H1 (cell line): ENCODE results near the gene C19orf44. TPM values are rescaled to one million over a fixed set of nuclear protein-coding genes. Genes with fewer than 3 reads are reported as not detected.

Source experiments
- CTCF ChIA-PET: fragments of 300-600 bp; sonication (Branson Sonifier 250); formaldehyde crosslinking; loops from one replicate; lab custom pipeline; 2021; ENCODE audit not compliant: partially characterized antibody; lab: Charles Lee
- POLR2A ChIA-PET: fragments of 300-600 bp; sonication (Branson Sonifier 250); formaldehyde crosslinking; loops from one replicate; lab custom pipeline; 2021; ENCODE audit warnings: inconsistent platforms; ENCODE audit not compliant: partially characterized antibody; lab: Charles Lee
- DNase-seq, 2 experiments: peaks; one replicate each; pipeline versions ENCODE4 v3.0.0 to v3.0.0-alpha.2; 2010 to 2022; ENCODE audit warnings: low spot score in 2 of 2, low read depth in 1 of 2, mixed read lengths in 1 of 2
- FAIRE-seq: peaks from 2 replicates; lab custom pipeline; 2011; peaks lifted over from hg19 to GRCh38; lab: Jason Lieb, UNC
- H2AFZ ChIP-seq: 2 replicates; pipeline ENCODE4 v1.8.1; 2012; ENCODE audit warnings: low read length, inconsistent platforms
- H2AK5ac ChIP-seq: 2 replicates; pipeline ENCODE4 v1.6.1; 2013; ENCODE audit warnings: low read depth, low read length
- H2BK120ac ChIP-seq: replicated peaks from 2 replicates; pipeline ENCODE3; 2013; ENCODE audit warnings: low read depth, low read length, inconsistent platforms
- H2BK12ac ChIP-seq: 2 replicates; pipeline ENCODE4 v1.6.1; 2013; ENCODE audit warnings: low read depth, low read length
- H2BK15ac ChIP-seq: 2 replicates; pipeline ENCODE4 v1.6.1; 2013; ENCODE audit warnings: low read length
- H2BK20ac ChIP-seq: 2 replicates; pipeline ENCODE4 v1.6.1; 2013; ENCODE audit warnings: low read length
- H2BK5ac ChIP-seq: 2 replicates; pipeline ENCODE4 v1.6.1; 2013; ENCODE audit warnings: low read depth, low read length
- H3K14ac ChIP-seq: 2 replicates; pipeline ENCODE4 v1.6.1; 2013; ENCODE audit warnings: inconsistent platforms; ENCODE audit not compliant: insufficient read length
- H3K18ac ChIP-seq: 2 replicates; pipeline ENCODE4 v1.6.1; 2013; ENCODE audit warnings: low read length; ENCODE audit errors: extremely low read depth
- H3K23ac ChIP-seq: 2 replicates; pipeline ENCODE4 v1.6.1; 2013; ENCODE audit warnings: inconsistent platforms; ENCODE audit not compliant: insufficient read length
- H3K23me2 ChIP-seq: 2 replicates; pipeline ENCODE4 v1.6.1; 2013; ENCODE audit warnings: low read depth, low read length
- H3K27ac ChIP-seq: 2 replicates; pipeline ENCODE4 v1.6.1; 2011; ENCODE audit warnings: low read depth, low read length, inconsistent platforms
- H3K27me3 ChIP-seq, 4 experiments: replicated peaks in 1 of 4; 1 replicate in 1 of 4; 2 replicates in 3 of 4; pipeline versions ENCODE4 v1.6.1 to v1.8.1; 2011 to 2013; ENCODE audit warnings: low read length in 3 of 4, mild to moderate bottlenecking in 3 of 4, inconsistent platforms in 2 of 4, mixed read lengths in 2 of 4, moderate library complexity in 1 of 4; ENCODE audit not compliant: control insufficient read depth in 3 of 4, insufficient read depth in 3 of 4; ENCODE audit errors: extremely low read depth in 1 of 4
- H3K36me3 ChIP-seq, 4 experiments: 2 replicates each; pipeline versions ENCODE4 v1.6.1 to v1.8.1; 2011 to 2013; ENCODE audit warnings: mild to moderate bottlenecking in 4 of 4, low read length in 3 of 4, moderate library complexity in 2 of 4, control low read depth in 1 of 4, inconsistent platforms in 1 of 4; ENCODE audit not compliant: insufficient read depth in 4 of 4, control insufficient read depth in 2 of 4
- H3K4ac ChIP-seq: replicated peaks from 2 replicates; pipeline ENCODE3; 2013; ENCODE audit warnings: low read length, low read depth, mixed read lengths, inconsistent platforms; ENCODE audit not compliant: insufficient read length
- H3K4me1 ChIP-seq, 4 experiments: replicated peaks in 1 of 4; 1 replicate in 1 of 4; 2 replicates in 3 of 4; pipeline versions ENCODE4 v1.6.1 to v1.8.1; 2011 to 2013; ENCODE audit warnings: low read length in 3 of 4, inconsistent platforms in 2 of 4, mixed read lengths in 1 of 4; ENCODE audit not compliant: insufficient read depth in 4 of 4, control insufficient read depth in 3 of 4
- H3K4me2 ChIP-seq, 2 experiments: 2 replicates each; pipeline versions ENCODE4 v1.6.1 to v1.8.1; 2011 to 2013; ENCODE audit warnings: low read depth in 2 of 2, low read length in 2 of 2, control low read depth in 1 of 2, inconsistent platforms in 1 of 2, mild to moderate bottlenecking in 1 of 2; ENCODE audit not compliant: insufficient read depth in 1 of 2
- H3K4me3 ChIP-seq, 4 experiments: fragments of 200-600, 300-600 bp in 1 of 4; sonication (generic), shearing (Covaris generic), sonication (Bioruptor Twin) in 1 of 4; 2 replicates each; pipeline versions ENCODE4 v1.5.1 to v1.8.1; 2011 to 2016; ENCODE audit warnings: low read length in 4 of 4, low read depth in 3 of 4, control low read depth in 2 of 4, inconsistent platforms in 2 of 4, mild to moderate bottlenecking in 2 of 4, mixed read lengths in 1 of 4, moderate library complexity in 1 of 4; ENCODE audit not compliant: insufficient read depth in 2 of 4; ENCODE audit errors: extremely low read depth in 1 of 4
- H3K56ac ChIP-seq: replicated peaks from 2 replicates; pipeline ENCODE3; 2013; ENCODE audit warnings: low read depth, mild to moderate bottlenecking, mixed read lengths, low read length, inconsistent platforms; ENCODE audit not compliant: insufficient read length
- H3K79me1 ChIP-seq: 2 replicates; pipeline ENCODE4 v1.6.1; 2013; ENCODE audit warnings: low read depth, low read length, control low read depth
- H3K79me2 ChIP-seq, 2 experiments: 2 replicates each; pipeline versions ENCODE4 v1.6.1 to v1.8.1; 2012 to 2013; ENCODE audit warnings: low read length in 2 of 2, mild to moderate bottlenecking in 2 of 2, inconsistent platforms in 1 of 2; ENCODE audit not compliant: insufficient read depth in 2 of 2, control insufficient read depth in 1 of 2
- H3K9ac ChIP-seq, 4 experiments: replicated peaks in 1 of 4; 1 replicate in 1 of 4; 2 replicates in 3 of 4; pipeline versions ENCODE4 v1.6.1 to v1.8.1; 2011 to 2013; ENCODE audit warnings: low read depth in 3 of 4, low read length in 3 of 4, control low read depth in 2 of 4, mild to moderate bottlenecking in 2 of 4, moderate library complexity in 2 of 4, inconsistent platforms in 1 of 4; ENCODE audit errors: extremely low read depth in 1 of 4
- H3K9me3 ChIP-seq, 2 experiments: 2 replicates each; pipeline versions ENCODE4 v1.6.1 to v1.8.1; 2012 to 2013; ENCODE audit warnings: mild to moderate bottlenecking in 2 of 2, moderate library complexity in 2 of 2, control low read depth in 1 of 2, inconsistent platforms in 1 of 2, low read depth in 1 of 2, low read length in 1 of 2, mixed read lengths in 1 of 2; ENCODE audit not compliant: insufficient read depth in 2 of 2
- H4K20me1 ChIP-seq, 2 experiments: replicated peaks in 1 of 2; 2 replicates each; pipeline versions ENCODE3 to v1.8.1; 2011 to 2013; ENCODE audit warnings: inconsistent platforms in 2 of 2, low read length in 2 of 2, mild to moderate bottlenecking in 1 of 2; ENCODE audit not compliant: insufficient read depth in 2 of 2, control insufficient read depth in 1 of 2
- H4K5ac ChIP-seq: 2 replicates; pipeline ENCODE4 v1.6.1; 2013; ENCODE audit warnings: low read length, low read depth, mixed read lengths, inconsistent platforms; ENCODE audit not compliant: insufficient read length
- H4K8ac ChIP-seq: 2 replicates; pipeline ENCODE4 v1.8.0; 2013; ENCODE audit warnings: mild to moderate bottlenecking, moderate library complexity, low read length, inconsistent platforms; ENCODE audit not compliant: insufficient read depth; ENCODE audit errors: extremely low read depth
- H4K91ac ChIP-seq: replicated peaks from 2 replicates; pipeline ENCODE3; 2013; ENCODE audit warnings: low read length, mixed read lengths, inconsistent platforms; ENCODE audit not compliant: insufficient read length
- ATF2 ChIP-seq: IDR thresholded peaks from 2 replicates; pipeline ENCODE4 v1.6.1; 2012; ENCODE audit warnings: low read length, inconsistent platforms
- JUN ChIP-seq: IDR thresholded peaks from 2 replicates; pipeline ENCODE4 v1.6.1; 2011; ENCODE audit warnings: low read depth, mild to moderate bottlenecking, improper control_type of control experiment, low read length
- SP2 ChIP-seq: IDR thresholded peaks from 2 replicates; pipeline ENCODE4 v1.6.1; 2012; ENCODE audit warnings: mild to moderate bottlenecking, low read length, inconsistent platforms
- SRF ChIP-seq: IDR thresholded peaks from 2 replicates; pipeline ENCODE4 v1.6.1; 2011; ENCODE audit warnings: mild to moderate bottlenecking, low read depth, low read length, moderate library complexity
- USF2 ChIP-seq: IDR thresholded peaks from 2 replicates; pipeline ENCODE4 v1.6.1; 2011; ENCODE audit warnings: low read length, improper control_type of control experiment
- WGBS, 2 experiments: shearing (Covaris generic) in 1 of 2; methylation state at CpG; one replicate each; pipeline versions ENCODE4 v1.1.6 to v1.1.7; 2013 to 2015; ENCODE audit warnings: low lambda C conversion rate in 2 of 2, mixed read lengths in 2 of 2, inconsistent platforms in 1 of 2, low coverage in 1 of 2, missing lambda C conversion rate in 1 of 2; ENCODE audit not compliant: insufficient replicate concordance in 2 of 2, insufficient coverage in 1 of 2, insufficient read length in 1 of 2; ENCODE audit errors: extremely low coverage in 1 of 2, missing lambda C conversion rate in 1 of 2; 5-methylcytosine and 5-hydroxymethylcytosine counted together
- polyA plus RNA-seq, 7 experiments: library from polyadenylated mRNA; depleted of rRNA in 3 of 7; stranded (reverse) in 5 of 7; unstranded in 2 of 7; fragments of >200 nt in 5 of 7; fragments of 200-250 nt in 2 of 7; gene quantifications; 1 replicate in 5 of 7; 2 replicates in 1 of 7; 4 replicates in 1 of 7; pipeline versions ENCODE4 v1.2.1 to v1.2.3, GENCODE V29; 2011 to 2013; ENCODE audit warnings: missing spikeins in 2 of 7, mixed read lengths in 2 of 7
- total RNA-seq: library from RNA; stranded (reverse); fragmentation: NEBNext Ultra II Directional; extraction: Animal tissue kit (Norgen Biotek cat#: 25700); gene quantifications from 2 replicates; pipeline ENCODE4 v1.2.1, GENCODE V29; 2021

C19orf44 gene
- total and polyA plus RNA-seq, 2 of the 8 experiments (the other 6 are each of a cell fraction or from before 2014, with no cell fraction given) = 2.1 to 4.5 TPM

DNA sequence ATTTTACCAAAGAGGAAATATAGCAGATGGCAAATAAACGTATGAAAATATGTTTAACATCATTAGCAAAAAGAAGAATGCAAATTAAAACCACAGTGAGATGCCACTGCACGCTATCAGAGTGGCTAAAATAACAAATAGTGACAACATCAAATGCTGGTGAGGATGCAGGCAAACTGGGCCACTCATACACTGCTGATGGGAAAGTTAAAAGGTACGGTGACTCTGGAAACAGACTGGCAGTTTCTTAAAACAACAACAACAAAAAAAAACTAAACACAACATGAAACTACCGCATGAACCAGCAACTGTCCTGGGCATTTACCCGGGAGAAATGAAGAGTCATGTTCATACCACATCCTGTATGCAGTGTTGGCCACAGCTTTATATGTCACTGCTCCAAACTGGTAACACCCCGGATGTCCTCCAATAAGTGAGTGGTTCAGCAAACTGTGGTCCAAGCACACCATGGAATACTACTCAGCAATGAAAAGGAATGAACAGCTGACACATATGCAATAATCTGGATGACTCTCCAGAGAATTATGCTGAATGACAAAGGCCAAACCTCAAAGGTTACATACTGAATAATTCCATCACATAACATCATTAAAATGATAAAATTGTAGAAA, 46.7 kb upstream of the C19orf44 start:
- no peak overlapping the region for H4K5ac ChIP-seq
- H2BK5ac ChIP-seq = no peak overlapping the region
- H4K91ac ChIP-seq = no peak overlapping the region
- no peaks in the 10 kb centered on the region for H3K23me2 ChIP-seq
- H2BK15ac ChIP-seq = no peak overlapping the region
- H3K9ac ChIP-seq = no peak overlapping the region
- no peaks in the 10 kb centered on the region for H3K36me3 ChIP-seq
- no peak overlapping the region for H3K14ac ChIP-seq
- no peak overlapping the region for H2BK20ac ChIP-seq
- no peak overlapping the region for H2AFZ ChIP-seq
- H3K4ac ChIP-seq = no peak overlapping the region
- FAIRE-seq (no peak), DNase-seq (no peak)
- H3K23ac ChIP-seq = no peak overlapping the region
- H3K4me3 ChIP-seq = no peak overlapping the region
- H2BK12ac ChIP-seq = no peak overlapping the region
- no peaks in the 10 kb centered on the region for H3K9me3 ChIP-seq
- no peaks in the 10 kb centered on the region for H3K27me3 ChIP-seq
- peaks cover 11 to 27% of the 10 kb centered on the region in 2 experiments for H4K20me1 ChIP-seq
- no peak overlapping the region for H4K8ac ChIP-seq
- no peak overlapping the region for H3K56ac ChIP-seq
- CTCF ChIA-PET = interaction anchor here (1.0 kb wide), 1 partner anchor 11 kb away, joined by 3 read pairs; no protein-coding TSS in a partner anchor
- H2BK120ac ChIP-seq = no peak overlapping the region
- WGBS, 2 experiments = 86% methylated on average over 6 of the region's 6 CpGs; no CpG with 5 or more reads in 1 of the 2 experiments
- peaks cover 11 to 81% of the 10 kb centered on the region in 2 experiments for H3K79me2 ChIP-seq
- H3K4me2 ChIP-seq = no peak overlapping the region
- peaks cover 23% of the 10 kb centered on the region for H3K79me1 ChIP-seq
- H3K4me1 ChIP-seq = peaks cover 4 to 6% (median 5%) of the 10 kb centered on the region in 4 experiments; a peak in 5 of 7 replicates
- no peak overlapping the region for H3K18ac ChIP-seq
- POLR2A ChIA-PET = no interaction called here
- H2AK5ac ChIP-seq = no peak overlapping the region
- TF ChIP-seq SRF (no peak), SP2 (no peak), ATF2 (no peak), JUN (no peak), USF2 (no peak)
- no peak overlapping the region for H3K27ac ChIP-seq
